ENCODE measurements around the gene HLA-DRB1.
"Not testable (repeated sequence)": the region's sequence is repeated elsewhere in the genome, so short reads cannot be mapped to it uniquely, and the experiment has no call there.

HLA-DRB1 gene

GRCh38 chr6:32562940-32563339, 26.7 kb downstream of the HLA-DRB1 start:
- DNase-seq (ENCODE audit: low spot score): no peak

DNA sequence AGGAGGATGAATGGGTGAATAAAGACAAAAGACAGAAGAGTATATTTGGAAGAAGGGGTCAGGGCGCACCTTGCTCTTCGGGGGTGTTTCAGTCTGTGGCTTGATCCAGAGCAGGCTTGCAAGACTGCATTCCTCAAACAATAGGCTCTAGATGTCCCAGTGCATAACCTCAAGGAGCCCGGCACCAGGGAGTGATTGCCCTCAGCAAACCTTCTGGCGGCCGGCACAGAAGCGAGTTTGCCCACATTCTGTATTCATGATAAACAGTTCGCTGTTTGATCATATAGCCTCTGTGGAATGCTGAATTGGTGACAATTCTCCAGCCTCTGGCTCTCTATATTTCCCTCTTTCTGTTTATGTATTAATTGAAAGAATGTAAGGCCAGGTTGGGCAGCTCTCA, 29.9 kb downstream of the HLA-DRB1 start:
- DNase-seq (ENCODE audit: low spot score): no peak

- DNase-seq (ENCODE audit: low spot score): no peak
Measured at GRCh38 chr6:32558426-32559057, 31.1 kb downstream of the HLA-DRB1 start.

- no peak for DNase-seq (ENCODE audit: low spot score)
Measured at GRCh38 chr6:32554116-32554965, 35.3 kb downstream of the HLA-DRB1 start.

DNA sequence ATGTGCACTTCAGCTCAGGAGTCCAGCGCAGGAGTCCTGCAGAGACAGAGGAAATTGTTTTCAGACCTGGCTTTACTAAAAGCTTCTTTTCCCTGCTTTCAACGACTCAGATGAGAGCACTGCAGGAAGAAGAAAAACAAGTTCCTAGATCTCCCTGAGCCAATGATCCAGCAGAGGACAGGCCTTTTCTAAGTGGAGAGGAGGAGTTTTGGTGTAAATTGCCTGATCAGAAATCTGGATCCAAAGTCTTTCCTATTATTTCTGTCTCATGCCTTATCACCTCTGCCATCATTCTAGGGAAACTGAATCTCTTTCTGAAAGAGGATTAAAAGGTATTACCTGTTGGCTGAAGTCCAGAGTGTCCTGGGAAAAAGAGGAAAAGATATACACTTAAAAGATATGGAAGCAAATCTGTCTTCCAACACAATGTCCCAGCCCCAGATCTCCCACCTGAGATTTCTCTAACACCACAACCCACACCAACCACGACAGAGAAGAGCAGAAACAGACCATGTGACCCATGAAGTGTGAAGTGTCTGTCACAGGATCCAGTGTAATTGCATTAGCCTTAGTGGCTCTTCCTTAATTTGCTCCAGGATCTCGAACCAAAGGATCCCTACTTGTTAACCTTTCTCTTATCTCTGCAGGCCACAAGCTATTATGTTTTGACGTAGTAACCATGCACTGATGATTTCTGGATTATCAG, 36.5 kb downstream of the HLA-DRB1 start:
- no peak for DNase-seq (ENCODE audit: low spot score)

GRCh38 chr6:32551410-32551809, 38.2 kb downstream of the HLA-DRB1 start:
- DNase-seq (ENCODE audit: low spot score): peak; percentile 73

- no peak for DNase-seq (ENCODE audit: low spot score)
Measured at GRCh38 chr6:32539839-32540238, 49.8 kb downstream of the HLA-DRB1 start.

GRCh38 chr6:32530431-32530793, 59.2 kb downstream of the HLA-DRB1 start:
- not testable (repeated sequence) for DNase-seq (ENCODE audit: low spot score)

DNA sequence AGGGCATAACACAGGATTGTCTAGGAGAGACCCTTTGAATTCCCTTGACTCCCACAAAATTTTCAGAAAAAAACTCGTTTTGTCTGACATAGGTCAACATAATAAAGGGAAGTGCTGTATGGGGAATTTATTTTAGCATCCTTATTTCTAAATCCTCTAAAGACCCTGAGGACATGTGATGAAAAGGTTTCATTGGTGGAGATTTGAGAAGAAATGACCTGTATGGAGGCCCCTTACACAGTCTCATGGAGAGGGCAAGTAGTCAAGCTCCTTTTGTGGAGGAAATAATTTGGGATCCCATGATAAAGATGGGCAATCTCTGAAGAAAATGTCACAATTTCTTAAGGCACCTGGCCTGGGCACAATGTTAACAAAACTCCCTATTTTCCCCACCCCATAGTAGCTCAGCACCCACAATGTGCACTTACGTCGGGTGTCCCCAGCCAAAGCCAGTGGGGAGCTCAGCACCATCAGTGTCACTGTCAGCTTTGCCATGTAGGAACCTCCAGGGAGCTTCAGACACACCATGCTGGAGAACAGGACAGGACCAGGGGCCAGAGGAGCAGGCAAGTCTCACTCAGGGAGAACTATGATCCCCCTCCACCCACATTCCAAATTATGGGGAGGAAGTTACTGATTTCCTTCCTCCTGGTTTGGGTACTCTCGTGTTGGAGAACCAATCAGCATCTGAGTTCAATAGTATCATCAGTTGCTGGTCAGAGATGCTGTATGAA, 59.8 kb downstream of the HLA-DRB1 start, which contains the start of gene HLA-DRB5:
TSS of gene HLA-DRB5 (minus strand) at position 591 of the 734 bp plus-strand sequence. CDS start at position 528, 63 bp downstream.
- DNase-seq (ENCODE audit: low spot score): no peak

Data from kidney capillary endothelial cell (primary cell).